GM12874 (cell line): ENCODE data around the gene YWHAG.

Experiments used
- TF ChIP-seq, protein P1 (sequence below): IDR thresholded peaks from 2 replicates; pipeline ENCODE4 v1.5.1; 2011; ENCODE audit warnings: low read depth, mild to moderate bottlenecking, control low read depth, low read length, moderate library complexity; ENCODE audit not compliant: insufficient read depth

Gene YWHAG

DNA sequence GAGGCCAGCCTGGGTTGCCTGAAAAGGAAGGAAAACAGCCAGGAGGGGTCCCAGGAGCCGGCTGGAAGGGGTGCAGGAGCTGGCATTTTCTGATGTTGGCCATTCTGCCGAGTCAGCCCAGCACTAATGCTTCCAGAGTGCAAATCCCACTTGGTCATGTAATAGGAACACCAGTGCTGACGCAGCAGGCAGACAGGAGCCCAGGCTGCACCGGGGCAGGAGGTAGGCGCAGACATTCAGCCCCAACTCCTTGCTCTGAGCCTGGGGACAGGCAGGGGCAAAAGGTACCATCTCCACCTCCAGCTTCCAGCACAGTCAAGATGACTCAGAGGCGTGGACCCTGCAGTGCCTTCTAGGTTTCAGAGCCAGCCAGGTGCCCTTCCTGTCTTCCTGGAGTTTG lies 10.2 kb upstream of the YWHAG start:
- TF ChIP-seq, protein P1, sequence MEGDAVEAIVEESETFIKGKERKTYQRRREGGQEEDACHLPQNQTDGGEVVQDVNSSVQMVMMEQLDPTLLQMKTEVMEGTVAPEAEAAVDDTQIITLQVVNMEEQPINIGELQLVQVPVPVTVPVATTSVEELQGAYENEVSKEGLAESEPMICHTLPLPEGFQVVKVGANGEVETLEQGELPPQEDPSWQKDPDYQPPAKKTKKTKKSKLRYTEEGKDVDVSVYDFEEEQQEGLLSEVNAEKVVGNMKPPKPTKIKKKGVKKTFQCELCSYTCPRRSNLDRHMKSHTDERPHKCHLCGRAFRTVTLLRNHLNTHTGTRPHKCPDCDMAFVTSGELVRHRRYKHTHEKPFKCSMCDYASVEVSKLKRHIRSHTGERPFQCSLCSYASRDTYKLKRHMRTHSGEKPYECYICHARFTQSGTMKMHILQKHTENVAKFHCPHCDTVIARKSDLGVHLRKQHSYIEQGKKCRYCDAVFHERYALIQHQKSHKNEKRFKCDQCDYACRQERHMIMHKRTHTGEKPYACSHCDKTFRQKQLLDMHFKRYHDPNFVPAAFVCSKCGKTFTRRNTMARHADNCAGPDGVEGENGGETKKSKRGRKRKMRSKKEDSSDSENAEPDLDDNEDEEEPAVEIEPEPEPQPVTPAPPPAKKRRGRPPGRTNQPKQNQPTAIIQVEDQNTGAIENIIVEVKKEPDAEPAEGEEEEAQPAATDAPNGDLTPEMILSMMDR = no peak

DNA sequence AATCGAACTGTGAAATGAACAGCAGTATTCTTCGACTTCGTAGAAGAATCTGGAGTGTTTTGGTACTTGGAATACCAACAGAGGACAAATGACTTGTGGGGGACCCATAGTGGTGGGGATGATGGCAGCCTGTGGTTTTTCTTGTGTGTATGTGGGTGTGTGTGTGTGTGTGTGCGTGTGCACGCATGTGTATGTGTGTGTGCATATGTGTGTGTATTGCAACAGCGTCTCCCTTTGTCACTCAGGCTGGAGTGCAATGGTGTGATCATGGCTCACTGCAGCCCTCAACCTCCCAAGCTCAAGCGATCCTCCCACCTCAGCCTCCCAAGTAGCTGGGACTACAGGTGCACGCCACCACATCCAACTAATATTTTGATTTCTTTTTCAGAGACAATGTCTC lies 9.4 kb upstream of the YWHAG start:
- TF ChIP-seq, protein P1 = no peak

DNA sequence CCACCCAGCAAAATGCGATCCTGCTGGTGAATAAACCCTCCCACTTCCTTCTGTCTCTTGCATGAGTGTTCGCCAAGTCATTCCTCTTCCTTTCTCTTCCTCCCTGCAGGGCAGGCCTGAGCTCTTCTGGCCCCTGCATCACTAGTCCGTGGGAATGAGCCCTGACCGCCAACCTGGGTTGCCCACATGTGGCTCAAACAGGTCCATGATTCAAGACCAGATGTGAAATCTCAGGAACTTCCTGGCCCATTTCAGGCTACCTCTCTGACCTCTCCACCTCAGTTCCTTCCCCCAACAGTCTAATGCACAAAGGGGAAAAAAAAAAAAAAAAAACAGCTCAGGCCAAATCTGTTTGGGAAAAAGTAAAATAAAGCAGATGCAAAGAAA lies 5.4 kb upstream of the YWHAG start:
- TF ChIP-seq, protein P1 = no peak

DNA sequence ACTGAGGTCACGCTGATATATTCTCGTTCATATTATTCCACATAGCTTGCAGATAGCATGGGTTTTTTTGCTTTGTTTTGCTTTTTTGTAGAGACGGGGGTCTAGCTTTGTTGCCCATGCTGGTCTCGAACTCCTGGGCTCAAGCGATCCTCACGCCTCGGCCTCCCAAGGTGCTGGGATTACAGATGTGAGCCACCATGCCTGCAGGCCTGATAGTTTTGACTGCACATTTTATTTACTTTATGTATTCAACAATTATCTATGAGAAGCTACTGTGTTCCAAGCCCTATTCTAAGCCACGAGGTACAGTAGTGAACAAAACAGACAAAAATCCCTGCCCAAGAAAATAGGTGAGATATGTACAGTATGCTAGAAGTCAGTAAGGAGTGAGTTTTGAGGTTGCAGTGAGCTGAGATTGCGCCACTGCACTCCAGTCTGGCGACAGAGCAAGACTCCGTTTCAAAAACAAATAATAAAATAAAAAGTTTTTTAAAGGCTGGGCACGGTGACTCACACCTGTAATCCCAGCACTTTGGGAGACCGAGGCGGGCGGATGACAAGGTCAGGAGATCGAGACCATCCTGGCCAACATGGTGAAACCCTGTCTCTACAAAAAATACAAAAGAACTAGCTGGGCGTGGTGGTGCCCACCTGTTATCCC lies 1.3 kb upstream of the YWHAG start:
- TF ChIP-seq, protein P1 = no peak

DNA sequence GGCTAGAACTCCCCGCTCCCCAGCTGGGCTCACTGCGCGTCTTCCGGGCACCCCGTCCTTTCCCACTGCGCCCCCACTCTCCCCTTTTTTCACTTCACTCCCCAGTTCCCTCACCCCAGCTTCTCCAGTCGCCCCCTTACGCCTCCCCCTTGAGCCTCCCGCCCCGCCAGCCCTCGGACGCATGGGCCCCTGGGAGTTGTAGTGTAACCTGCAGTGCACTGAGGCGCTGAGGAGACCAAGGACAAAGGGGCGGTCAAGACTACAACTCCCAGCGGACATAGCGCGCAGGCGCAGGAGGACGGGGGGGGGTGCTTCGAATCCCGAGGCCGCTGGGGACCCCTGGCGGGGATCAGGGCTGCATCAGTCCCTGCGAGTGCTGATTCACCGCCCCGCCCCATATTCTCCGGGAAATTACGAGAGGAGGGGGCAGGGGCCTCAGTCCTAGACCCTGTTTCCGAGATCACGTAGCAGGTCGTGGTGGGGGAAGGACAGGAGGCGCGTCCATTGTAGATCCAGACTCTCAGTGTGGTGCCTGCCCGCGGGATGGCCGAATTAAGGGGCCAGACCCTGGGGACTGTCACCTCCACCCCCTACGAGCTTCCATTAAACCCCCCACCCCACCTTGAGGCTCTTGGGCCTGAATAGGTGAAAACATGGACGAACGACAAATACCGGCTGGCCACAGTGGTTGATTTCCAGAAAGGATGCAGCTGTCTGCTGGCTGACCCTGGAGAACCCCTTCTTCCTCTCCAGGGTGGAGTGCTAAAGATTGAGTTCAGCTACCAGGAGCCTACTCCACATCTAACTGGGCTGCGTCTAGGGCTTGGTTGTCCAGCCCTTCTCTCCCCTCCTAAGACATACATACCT lies 553 bp upstream of the YWHAG start:
- TF ChIP-seq, protein P1 = peak; percentile 81

DNA sequence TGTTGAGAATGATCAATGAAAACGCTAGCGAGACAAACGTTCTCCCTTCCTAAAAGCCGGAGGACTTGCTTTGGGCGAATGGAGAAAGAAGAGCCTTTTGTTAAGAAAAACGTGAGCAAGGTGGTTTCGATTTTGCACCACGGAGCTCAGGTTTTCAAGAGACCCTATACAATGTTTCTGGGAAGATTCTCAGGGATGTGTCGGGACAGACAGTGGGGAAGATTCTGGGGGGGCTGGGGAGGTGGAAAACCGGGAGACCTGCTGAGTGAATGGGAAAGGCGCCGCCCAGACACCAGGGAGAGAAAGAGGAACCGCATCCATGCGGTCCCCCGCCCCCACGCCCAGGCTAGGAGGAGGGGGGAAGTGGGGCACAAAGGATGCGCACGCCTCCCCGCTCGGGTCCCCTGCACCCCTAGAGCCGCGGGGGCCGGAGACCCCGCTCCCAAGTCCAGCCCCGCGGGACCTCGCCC lies 745 bp downstream of the YWHAG start:
- TF ChIP-seq, protein P1 = no peak

DNA sequence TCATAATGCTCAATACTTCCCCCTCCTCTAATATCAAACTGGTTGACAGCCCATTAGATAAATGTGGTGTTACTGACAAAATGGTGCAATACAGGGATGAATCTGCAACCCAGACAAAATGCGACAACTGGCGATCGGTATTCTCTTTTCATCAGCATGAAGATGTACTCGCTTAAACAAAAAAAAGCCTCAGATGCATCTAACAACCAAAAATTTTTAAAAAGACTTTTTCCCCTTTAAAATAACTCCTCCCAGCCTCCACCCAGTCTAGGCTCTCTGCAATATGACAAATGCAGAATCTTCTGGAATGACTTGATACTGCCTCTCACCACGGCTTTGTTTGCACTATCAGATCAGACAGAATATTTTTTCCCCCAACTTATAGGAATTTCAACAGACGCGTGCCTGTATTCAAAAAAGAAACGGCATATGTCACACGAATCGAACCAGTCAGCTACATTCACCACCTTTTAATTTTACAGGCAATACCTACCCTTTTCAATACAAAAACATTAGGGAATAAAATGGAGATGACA lies 1.2 kb downstream of the YWHAG start:
- TF ChIP-seq, protein P1 = no peak
